GM18868 (cell line): ENCODE results near the gene DSCAM.

ENCODE experiments used
- ATAC-seq: cut with Tn5 transposase; IDR thresholded peaks from one replicate; pipeline ENCODE4 v1.9.1; 2021; ENCODE audit warnings: mild to moderate bottlenecking, moderate library complexity; ENCODE audit not compliant: unreplicated experiment

DSCAM gene

DNA sequence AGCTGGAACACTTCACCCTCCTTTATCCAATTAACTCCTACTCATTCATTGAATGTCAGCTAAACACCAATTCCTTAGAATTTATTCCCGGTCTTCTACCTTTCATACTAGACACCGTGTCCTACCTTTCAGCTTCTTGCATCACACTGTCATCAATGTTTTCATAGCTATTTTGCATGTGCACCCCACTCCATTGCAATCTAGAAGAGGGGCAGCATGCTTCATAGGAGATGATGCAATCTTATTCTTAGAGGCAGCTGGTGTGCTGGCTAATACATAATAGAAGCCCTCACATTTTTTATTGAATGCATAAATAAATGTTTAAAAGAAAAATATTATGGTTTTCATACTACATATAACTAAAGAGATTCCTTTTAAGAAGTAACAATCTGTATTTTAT is 123.6 kb downstream of the DSCAM start:
- no peak for ATAC-seq

GRCh38 chr21:40719615-40720014 is 127.3 kb downstream of the DSCAM start:
- ATAC-seq: no peak

- ATAC-seq: no peak
Measured at GRCh38 chr21:40717028-40717427, 129.9 kb downstream of the DSCAM start.

- ATAC-seq: no peak
Measured at GRCh38 chr21:40714536-40714935, 132.4 kb downstream of the DSCAM start.

GRCh38 chr21:40707656-40708244 is 139.2 kb downstream of the DSCAM start:
- no peak for ATAC-seq

DNA sequence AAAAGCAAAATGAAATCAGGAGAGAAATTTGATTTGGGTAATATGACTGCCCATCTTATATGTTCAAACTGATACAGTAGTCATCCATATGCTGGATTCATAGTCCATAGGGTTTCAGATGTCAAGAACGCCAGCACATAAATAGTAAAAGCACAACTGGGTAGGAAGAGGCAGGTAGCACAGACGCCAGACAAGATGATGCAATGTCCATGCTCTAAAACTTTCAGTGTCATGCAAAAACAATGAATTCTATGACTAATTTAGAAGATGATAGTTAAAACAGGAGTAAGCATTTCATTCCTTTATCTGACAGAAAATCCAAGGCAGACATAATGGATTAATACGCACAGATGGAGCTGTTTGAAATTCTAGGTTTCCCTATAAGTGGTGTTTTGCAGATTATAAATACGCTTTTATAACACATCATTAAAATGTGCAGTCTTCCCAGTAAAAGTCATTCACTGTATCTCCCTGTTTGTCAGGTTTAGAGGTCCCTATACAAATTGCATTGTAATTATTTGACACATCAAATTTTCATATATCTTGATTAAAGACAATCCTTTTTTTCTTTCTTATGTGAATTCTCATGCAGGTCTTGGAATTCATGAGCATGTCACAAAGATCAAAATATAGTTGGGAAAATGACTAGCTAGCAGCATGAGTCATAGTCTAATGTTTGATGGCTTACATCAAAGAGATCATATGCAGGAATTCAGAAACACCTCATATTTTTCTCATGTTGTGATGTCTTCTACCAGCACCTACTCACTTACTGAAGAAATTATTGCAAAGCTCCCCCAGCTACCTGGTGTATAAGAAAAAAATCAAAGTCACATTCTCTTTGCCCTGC is 139.9 kb downstream of the DSCAM start:
- no peak for ATAC-seq

- no peak for ATAC-seq
Measured at GRCh38 chr21:40706176-40706575, 140.8 kb downstream of the DSCAM start.

- no peak for ATAC-seq
Measured at GRCh38 chr21:40704141-40704540, 142.8 kb downstream of the DSCAM start.

DNA sequence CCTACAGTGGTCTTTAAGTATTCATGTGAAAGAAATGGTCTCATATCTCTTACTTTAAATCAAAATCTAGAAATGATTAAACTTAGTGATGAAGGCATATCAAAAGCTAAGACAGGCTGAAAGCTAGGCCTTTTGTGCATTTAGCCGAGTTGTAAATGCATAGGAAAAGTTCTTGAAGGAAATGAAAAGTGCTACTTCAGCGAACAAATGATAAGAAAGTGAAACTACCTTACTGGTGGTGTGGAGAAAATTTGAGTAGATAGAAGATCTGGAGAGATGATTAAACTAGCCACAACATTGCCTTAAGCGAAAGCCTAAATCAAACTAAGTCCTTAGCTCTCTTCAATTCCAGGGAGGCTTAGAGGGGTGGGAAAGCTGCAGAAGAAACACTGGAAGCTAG is 147.6 kb downstream of the DSCAM start:
- ATAC-seq: no peak

- no peak for ATAC-seq
Measured at GRCh38 chr21:40696246-40696645, 150.7 kb downstream of the DSCAM start.

DNA sequence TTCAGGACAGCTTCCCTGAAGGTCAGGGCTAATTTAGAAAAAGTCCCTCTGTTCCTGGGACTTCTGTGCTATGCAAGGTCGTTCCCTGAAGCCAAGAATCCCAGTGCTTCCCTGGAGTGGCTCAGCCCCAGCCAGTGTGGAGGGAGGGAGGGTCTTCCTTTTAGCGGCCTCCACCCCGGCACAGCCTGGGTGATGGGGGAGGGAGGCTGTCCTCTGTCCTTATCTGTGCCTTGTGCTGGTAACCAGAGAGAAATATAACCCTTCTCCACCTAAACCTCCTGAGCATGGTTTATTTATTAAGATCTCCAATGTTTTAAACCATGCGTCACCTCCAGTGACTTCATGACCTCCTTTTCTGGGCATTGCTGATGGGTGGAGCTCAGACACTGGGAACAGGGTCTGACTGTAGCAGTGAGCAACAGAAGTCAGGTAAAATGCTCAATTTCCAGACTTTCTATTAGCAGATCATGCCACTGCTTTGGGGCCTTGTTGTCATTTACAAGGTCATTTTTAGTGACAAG is 157.1 kb downstream of the DSCAM start:
- ATAC-seq: no peak

DNA sequence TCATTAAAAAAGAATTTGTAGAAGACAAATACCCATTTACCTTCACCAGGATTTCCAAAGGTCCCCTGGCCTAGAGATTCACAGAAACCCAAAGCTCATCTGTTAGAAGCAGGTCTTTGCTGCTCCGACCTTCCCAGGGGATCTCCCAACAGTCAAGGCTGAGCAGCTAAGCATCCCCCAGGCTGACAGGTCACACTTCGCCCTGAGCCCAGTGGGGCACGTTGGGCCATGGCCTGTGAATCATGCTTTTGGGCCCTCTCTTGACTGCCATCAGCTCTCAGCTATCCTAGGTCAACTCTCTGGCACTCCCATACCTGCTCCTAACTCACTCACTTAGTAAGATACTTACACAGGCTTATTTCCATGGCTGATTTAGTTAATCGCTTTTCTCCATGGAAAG is 157.7 kb downstream of the DSCAM start:
- ATAC-seq: no peak

DNA sequence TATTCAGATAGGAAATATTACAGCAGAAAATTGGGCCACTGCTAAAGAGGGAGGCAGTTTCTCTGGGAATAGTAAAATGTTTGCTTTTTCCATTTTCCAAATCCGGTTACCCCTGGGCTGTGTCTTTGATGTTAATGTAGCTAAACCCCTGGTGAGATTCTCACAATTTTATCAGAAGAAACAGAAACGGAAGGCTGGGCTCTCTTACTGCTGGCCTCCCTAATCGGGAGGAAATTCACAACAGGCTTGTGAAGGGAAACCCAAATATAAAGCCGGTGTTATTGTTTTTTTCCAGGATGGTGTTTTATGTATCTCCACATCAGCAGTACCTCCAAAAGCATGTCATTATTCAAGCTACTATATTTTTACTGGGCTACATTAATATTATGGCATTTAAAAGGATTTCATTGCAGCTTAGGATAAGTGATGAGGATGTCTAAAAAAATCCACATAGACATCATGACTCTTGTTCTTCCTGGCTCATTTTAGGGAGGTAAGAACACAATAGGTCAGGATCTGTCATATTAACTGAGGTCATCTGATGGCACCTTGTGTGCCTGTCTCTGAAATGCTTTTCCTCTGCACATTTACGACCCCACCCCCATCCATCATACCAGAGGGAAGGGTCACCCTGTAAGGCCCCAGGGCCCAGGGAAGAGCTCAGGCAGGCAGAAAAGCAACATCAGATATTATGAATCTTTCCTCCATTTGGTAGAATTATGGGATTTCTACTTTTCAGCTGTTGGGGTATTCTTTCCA is 158.7 kb downstream of the DSCAM start:
- no peak for ATAC-seq

- no peak for ATAC-seq
Measured at GRCh38 chr21:40687625-40688024, 159.3 kb downstream of the DSCAM start.

- ATAC-seq: no peak
Measured at GRCh38 chr21:40686526-40686925, 160.4 kb downstream of the DSCAM start.

DNA sequence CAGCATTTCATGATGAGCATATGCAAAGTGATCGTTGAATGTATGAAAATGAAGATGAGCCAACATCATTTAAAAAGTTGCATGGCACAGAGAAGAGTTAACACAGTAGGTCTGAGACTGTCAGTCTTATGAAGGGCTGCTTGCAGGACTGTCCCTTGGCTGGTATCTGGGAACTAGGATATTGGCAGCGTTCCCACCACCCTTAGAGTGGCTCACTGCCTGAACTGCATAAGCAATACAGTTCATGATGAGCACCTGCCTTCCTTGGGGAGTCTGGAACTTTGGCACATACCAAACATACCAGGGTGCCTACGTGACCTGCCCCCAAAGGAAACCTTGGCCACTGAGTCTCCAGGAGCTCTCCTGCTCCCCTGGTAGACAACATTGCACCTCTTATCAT is 161.8 kb downstream of the DSCAM start:
- no peak for ATAC-seq

- no peak for ATAC-seq
Measured at GRCh38 chr21:40684726-40685125, 162.2 kb downstream of the DSCAM start.

DNA sequence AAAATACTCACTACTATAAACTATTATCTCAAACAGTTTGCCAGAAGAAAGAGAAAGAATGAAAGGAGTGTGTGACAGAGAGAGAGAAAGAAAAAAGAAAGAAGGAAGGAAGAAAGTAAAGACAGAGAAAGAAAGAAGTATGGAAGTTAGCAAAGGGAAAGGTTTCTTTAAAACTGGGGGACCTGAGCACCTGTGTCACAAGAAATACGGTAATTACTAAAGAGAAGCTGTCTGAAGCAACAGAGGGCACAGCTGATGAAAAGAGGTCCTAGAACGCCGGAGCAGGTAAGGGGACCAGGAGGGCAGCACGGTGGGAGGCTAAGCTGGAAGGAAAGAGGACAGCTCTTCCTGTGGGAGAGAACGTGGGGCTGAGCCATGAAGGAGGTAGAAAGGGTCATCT is 163.6 kb downstream of the DSCAM start:
- ATAC-seq: no peak

- ATAC-seq: no peak
Measured at GRCh38 chr21:40681164-40681859, 165.6 kb downstream of the DSCAM start.

- ATAC-seq: no peak
Measured at GRCh38 chr21:40680311-40680710, 166.6 kb downstream of the DSCAM start.

DNA sequence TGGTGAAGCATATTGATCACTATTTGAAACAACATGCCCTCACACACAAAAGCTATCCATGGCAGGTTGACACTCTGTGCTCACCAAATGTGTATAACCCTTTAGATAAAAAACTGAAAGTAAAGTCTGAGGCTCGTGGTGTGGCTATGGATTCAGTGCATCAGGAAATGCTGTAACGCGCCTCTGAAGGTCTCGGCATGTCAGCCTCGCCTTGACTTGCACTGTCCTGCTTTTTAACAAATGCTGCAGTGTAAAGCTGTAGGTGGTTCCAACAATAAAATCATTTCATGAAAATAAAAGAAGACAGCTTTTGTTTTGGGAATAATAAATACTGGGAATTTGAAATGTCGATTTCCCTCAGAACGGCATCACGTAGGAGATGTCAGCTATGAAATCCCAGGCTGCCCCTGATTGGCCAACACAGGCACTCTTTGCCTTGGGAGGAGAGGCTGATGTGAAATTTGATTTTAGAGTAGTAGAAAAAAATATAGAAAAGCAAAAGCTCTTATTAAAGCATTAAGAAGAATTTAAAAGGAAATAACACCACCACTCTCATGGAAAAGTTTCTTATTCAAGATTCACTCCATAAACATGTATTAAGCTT is 168.2 kb downstream of the DSCAM start:
- no peak for ATAC-seq
